GM12878 (cell line): ENCODE measurements around the gene NUBP1. TPM values are rescaled to one million over a fixed set of nuclear protein-coding genes. Genes with fewer than 3 reads are reported as not detected.
A peak's percentile ranks its signal among the peaks of the same experiment; 100 is the strongest.

Source experiments
- ATF2 ChIP-seq: IDR thresholded peaks from 2 replicates; pipeline ENCODE4 v1.6.1; 2012; ENCODE audit warnings: low read length, inconsistent platforms
- BCL3 ChIP-seq: IDR thresholded peaks from 2 replicates; pipeline ENCODE4 v1.6.1; 2011; ENCODE audit warnings: borderline replicate concordance, low read depth, mild to moderate bottlenecking, moderate library complexity, low read length; ENCODE audit not compliant: insufficient read depth, poor library complexity, severe bottlenecking
- CHD2 ChIP-seq: IDR thresholded peaks from 2 replicates; pipeline ENCODE4 v1.6.1; 2011; ENCODE audit warnings: low read depth, low read length, improper control_type of control experiment, borderline replicate concordance
- CREM ChIP-seq: IDR thresholded peaks from 2 replicates; pipeline ENCODE4 v1.6.1; 2014; ENCODE audit warnings: antibody characterized with exemption, low read depth
- E4F1 ChIP-seq: fragments of 450-650 bp; IDR thresholded peaks from 2 replicates; pipeline ENCODE4 v1.6.1; 2018; ENCODE audit warnings: borderline replicate concordance, mild to moderate bottlenecking; ENCODE audit not compliant: partially characterized antibody
- FOS ChIP-seq: IDR thresholded peaks from 3 replicates; pipeline ENCODE4 v1.6.1; 2011; ENCODE audit warnings: borderline replicate concordance; ENCODE audit not compliant: insufficient read length; ENCODE audit errors: extremely low read depth
- IRF3 ChIP-seq: fragments of 450-650 bp; IDR thresholded peaks from 2 replicates; pipeline ENCODE4 v1.6.1; 2014; ENCODE audit warnings: mild to moderate bottlenecking
- KDM1A ChIP-seq: fragments of 200-600 bp; sonication (generic); IDR thresholded peaks from 2 replicates; pipeline ENCODE4 v1.6.1; 2016; ENCODE audit warnings: borderline replicate concordance
- KLF5 ChIP-seq: fragments of 450-650 bp; IDR thresholded peaks from 2 replicates; pipeline ENCODE4 v1.6.1; 2014; ENCODE audit warnings: mild to moderate bottlenecking; ENCODE audit not compliant: partially characterized antibody
- MYB ChIP-seq: fragments of 150-350 bp; IDR thresholded peaks from 2 replicates; pipeline ENCODE4 v1.6.1; 2014; ENCODE audit warnings: mild to moderate bottlenecking, low read depth, low read length, borderline replicate concordance
- NR2C2 ChIP-seq: IDR thresholded peaks from 2 replicates; pipeline ENCODE4 v1.6.1; 2011; ENCODE audit warnings: borderline replicate concordance, low read depth; ENCODE audit not compliant: control insufficient read depth, insufficient read length
- NRF1 ChIP-seq: conservative IDR thresholded peaks from 2 replicates; pipeline ENCODE4 v1.6.1; 2011; ENCODE audit warnings: mild to moderate bottlenecking, low read depth, low read length, improper control_type of control experiment
- POLR2AphosphoS2 ChIP-seq: IDR thresholded peaks from 2 replicates; pipeline ENCODE4 v1.6.1; 2011; ENCODE audit warnings: low read depth, mild to moderate bottlenecking, low read length, improper control_type of control experiment, moderate library complexity
- SP1 ChIP-seq: IDR thresholded peaks from one replicate; pipeline ENCODE4 v1.6.1; 2011; ENCODE audit warnings: low read depth, low read length
- SUPT20H ChIP-seq: IDR thresholded peaks from 2 replicates; pipeline ENCODE4 v1.6.1; 2011; ENCODE audit warnings: low read depth, mild to moderate bottlenecking, low read length, moderate library complexity, borderline replicate concordance; ENCODE audit not compliant: control insufficient read depth
- TAF1 ChIP-seq: IDR thresholded peaks from 2 replicates; pipeline ENCODE4 v1.6.1; 2011; ENCODE audit warnings: mild to moderate bottlenecking, low read depth, low read length, borderline replicate concordance
- TCF7 ChIP-seq: IDR thresholded peaks from 2 replicates; pipeline ENCODE4 v1.6.1; 2014; ENCODE audit warnings: antibody characterized with exemption, borderline replicate concordance
- YBX1 ChIP-seq: fragments of 450-650 bp; IDR thresholded peaks from 2 replicates; pipeline ENCODE4 v1.6.1; 2016; ENCODE audit warnings: antibody characterized with exemption
- ZBED1 ChIP-seq: IDR thresholded peaks from 2 replicates; pipeline ENCODE4 v1.6.1; 2016; ENCODE audit warnings: borderline replicate concordance
- ZBTB33 ChIP-seq: fragments of 450-650 bp; IDR thresholded peaks from 2 replicates; pipeline ENCODE4 v1.6.1; 2017; ENCODE audit warnings: mild to moderate bottlenecking
- ZNF217 ChIP-seq: fragments of 450-650 bp; IDR thresholded peaks from 2 replicates; pipeline ENCODE4 v1.6.1; 2017; ENCODE audit warnings: antibody characterized with exemption, mild to moderate bottlenecking
- polyA plus RNA-seq, 11 experiments: library from polyadenylated mRNA; depleted of rRNA in 4 of 11; unstranded in 6 of 11; stranded (reverse) in 5 of 11; fragments of >200 nt; fragmentation: Nextera tagmentation in 4 of 11; fragmentation: Illumina TruSeq in 1 of 11; extraction: Ambion mirVana in 4 of 11; extraction: Trizol in 1 of 11; gene quantifications; 1 replicate in 1 of 11; 2 replicates in 10 of 11; pipeline versions ENCODE4 v1.2.1 to v1.2.3, GENCODE V29; 2011 to 2016; ENCODE audit warnings: inconsistent platforms in 2 of 11, missing spikeins in 2 of 11, low read depth in 1 of 11
- total RNA-seq, 4 experiments: library from RNA; depleted of rRNA in 3 of 4; stranded (reverse); fragments of >200 nt in 3 of 4; fragmentation: Illumina TruSeq in 1 of 4; extraction: Trizol in 1 of 4; gene quantifications; 2 replicates each; pipeline versions ENCODE4 v1.2.1 to v1.2.3, GENCODE V29; 2013 to 2021

Gene NUBP1
- total and polyA plus RNA-seq, 10 of the 15 experiments (the other 5 are each of a cell fraction or from before 2014, with no cell fraction given) = 31.0 to 74.9 (median 58.3) TPM

GRCh38 chr16:10780628-10781027 lies 37.0 kb downstream of the NUBP1 start (continued):
- TF ChIP-seq ZBTB33 (no peak), IRF3 (no peak), TAF1 (no peak), POLR2AphosphoS2 (no peak), SUPT20H (no peak), NRF1 (no peak), CREM (peak; percentile 78), SP1 (no peak), MYB (peak; percentile 84), ZNF217 (no peak), TCF7 (0 out of 2 replicates have a peak, but pooled peaks have one; percentile 30), E4F1 (no peak), CHD2 (peak; percentile 52; the same call in 1 of the 2 replicates), KLF5 (no peak), BCL3 (peak; percentile 61), ATF2 (peak; percentile 71; the same call in 1 of the 2 replicates), NR2C2 (no peak), YBX1 (no peak), ZBED1 (no peak), FOS (no peak), KDM1A (no peak)
